Forelimb muscle (tissue), 1 donor: Measurements from ENCODE around the gene DGKZ. TPM values are rescaled to one million over a fixed set of nuclear protein-coding genes. Genes with fewer than 3 reads are reported as not detected.

ENCODE experiments used
- DNase-seq: peaks from one replicate; pipeline ENCODE4 v3.0.0-alpha.2; 2013; ENCODE audit warnings: low read depth
- polyA plus RNA-seq: library from polyadenylated mRNA; unstranded; fragments of 120-200 nt; gene quantifications from one replicate; pipeline ENCODE4 v1.2.1, GENCODE V29; 2013; ENCODE audit not compliant: insufficient read length

Gene DGKZ
- polyA plus RNA-seq, 1 donor: 77.8 TPM

GRCh38 chr11:46381048-46381818 is 34.0 kb downstream of the DGKZ start, which contains the start of gene MDK:
Gene MDK (plus strand): TSS chr11:46381669. CDS start chr11:46382058, 389 bp downstream.
- no peak for DNase-seq

GRCh38 chr11:46381819-46382645 is 34.8 kb downstream of the DGKZ start:
- no peak for DNase-seq

GRCh38 chr11:46382646-46383403 is 35.6 kb downstream of the DGKZ start:
- DNase-seq: no peak

GRCh38 chr11:46383404-46383758 is 36.1 kb downstream of the DGKZ start:
- DNase-seq: no peak

- DNase-seq: no peak
Measured at GRCh38 chr11:46383974-46384701, 36.9 kb downstream of the DGKZ start.

GRCh38 chr11:46385169-46386004 is 38.1 kb downstream of the DGKZ start:
- no peak for DNase-seq

- DNase-seq: no peak
Measured at GRCh38 chr11:46386005-46386578, 38.8 kb downstream of the DGKZ start.

GRCh38 chr11:46386674-46387073 is 39.4 kb downstream of the DGKZ start:
- DNase-seq: no peak

- no peak for DNase-seq
Measured at GRCh38 chr11:46387456-46387855, 40.2 kb downstream of the DGKZ start.

- no peak for DNase-seq
Measured at GRCh38 chr11:46387919-46388618, 40.8 kb downstream of the DGKZ start.

- DNase-seq: no peak
Measured at GRCh38 chr11:46388619-46389449, 41.6 kb downstream of the DGKZ start.

GRCh38 chr11:46389450-46390330 is 42.4 kb downstream of the DGKZ start:
- no peak for DNase-seq

GRCh38 chr11:46390331-46391171 is 43.3 kb downstream of the DGKZ start:
- DNase-seq: no peak

GRCh38 chr11:46391186-46391577 is 43.9 kb downstream of the DGKZ start:
- no peak for DNase-seq

GRCh38 chr11:46391578-46392420 is 44.5 kb downstream of the DGKZ start, which contains the start of gene CHRM4:
Gene CHRM4 (minus strand): TSS chr11:46391776. CDS start chr11:46386557, 5,219 bp downstream.
- no peak for DNase-seq
